Gastrocnemius medialis (tissue), 4 donors: ENCODE measurements around the gene CENPP. TPM values are rescaled to one million over a fixed set of nuclear protein-coding genes. Genes with fewer than 3 reads are reported as not detected.

Source experiments
- ATAC-seq, 2 donors: fragments of 150-250 bp; one replicate each; pipeline ENCODE4 v1.9.1; 2016
- DNase-seq, 2 donors: peaks; one replicate each; pipeline ENCODE4 v3.0.0-alpha.2; 2019
- H3K27ac ChIP-seq, 4 donors: fragments of 200-600 bp; sonication (generic); 1 replicate in 1 of 4; 2 replicates in 3 of 4; pipeline ENCODE4 v1.5.1; 2016 to 2018; ENCODE audit warnings: mild to moderate bottlenecking in 2 of 4, moderate library complexity in 1 of 4
- H3K27me3 ChIP-seq, 3 donors: fragments of 200-600 bp; sonication (generic) in 2 of 3; 1 replicate in 1 of 3; 2 replicates in 2 of 3; pipeline versions ENCODE4 v1.5.1 to v1.6.0; 2016 to 2019; ENCODE audit warnings: mild to moderate bottlenecking in 1 of 3, moderate library complexity in 1 of 3
- H3K36me3 ChIP-seq, 2 donors: fragments of 200-600 bp; sonication (generic) in 1 of 2; one replicate each; pipeline ENCODE4 v1.5.1; 2017 to 2018
- H3K4me1 ChIP-seq, 2 donors: fragments of 200-600 bp; sonication (generic) in 1 of 2; one replicate each; pipeline ENCODE4 v1.5.1; 2016 to 2017; ENCODE audit warnings: mild to moderate bottlenecking in 2 of 2
- H3K4me3 ChIP-seq, 4 donors: fragments of 200-600 bp; sonication (generic) in 3 of 4; 1 replicate in 1 of 4; 2 replicates in 3 of 4; pipeline ENCODE4 v1.5.1; 2016 to 2019; ENCODE audit warnings: mild to moderate bottlenecking in 2 of 4
- H3K9me3 ChIP-seq, 3 donors: fragments of 200-600 bp; sonication (generic) in 2 of 3; 1 replicate in 1 of 3; 2 replicates in 2 of 3; pipeline ENCODE4 v1.5.1; 2016 to 2019
- CTCF ChIP-seq, 5 experiments: fragments of 450-650 bp in 3 of 5; fragments of 200-600 bp in 2 of 5; sonication (generic) in 2 of 5; IDR thresholded peaks in 4 of 5; conservative IDR thresholded peaks in 1 of 5; 1 replicate in 4 of 5; 2 replicates in 1 of 5; pipeline ENCODE4 v1.5.1; 2016 to 2019; ENCODE audit warnings: antibody characterized with exemption in 5 of 5, mild to moderate bottlenecking in 3 of 5, moderate library complexity in 3 of 5
- POLR2A ChIP-seq, 2 donors: fragments of 450-650 bp; IDR thresholded peaks; one replicate each; pipeline ENCODE4 v1.6.1; 2017; ENCODE audit warnings: antibody characterized with exemption in 2 of 2, mild to moderate bottlenecking in 2 of 2, moderate library complexity in 2 of 2
- in situ Hi-C, 4 donors: fragments of 200-750 bp; cut with MboI; loops; one replicate each; pipeline versions ENCODE4 v1.15.0 to v1.8.0; 2017; ENCODE audit warnings: low sequenced_read_pairs in 4 of 4
- intact Hi-C: fragments of 100-400 bp; cut with DNase I; formaldehyde crosslinking; loops from one replicate; pipeline ENCODE4 v1.15.1; 2023; ENCODE audit warnings: low total_unique reads
- total RNA-seq, 4 donors: library from RNA; depleted of rRNA; stranded (reverse); fragments of >200 nt; gene quantifications; one replicate each; pipeline versions ENCODE4 v1.1.0 to v1.2.3, GENCODE V29; 2016

CENPP gene
- total RNA-seq, 4 donors from 2014 or later, result 1.8 to 11.5 (median 8.7) TPM

- H3K4me1 ChIP-seq, result peaks cover 0 to 4% of the 10 kb centered on the region in 2 donors
- intact Hi-C loops, result no loop called here
- DNase-seq (no peak), ATAC-seq (no peak)
- no peak overlapping the region for H3K4me3 ChIP-seq
- H3K36me3 ChIP-seq, result peaks cover 0 to 50% of the 10 kb centered on the region in 2 donors
- in situ Hi-C loops, result no loop called here
- H3K9me3 ChIP-seq, result no peaks in the 10 kb centered on the region
- H3K27ac ChIP-seq, result no peak overlapping the region
- TF ChIP-seq POLR2A (IDR thresholded peaks at IDR 0.05) (no peak), CTCF (IDR thresholded peaks at IDR 0.05 in 4 of 5, conservative IDR thresholded peaks at IDR 0.05 in 1 of 5) (no peak)
- no peaks in the 10 kb centered on the region for H3K27me3 ChIP-seq
Observed at GRCh38 chr9:92650296-92650695, 324.5 kb downstream of the CENPP start.

GRCh38 chr9:92650839-92651621 is 325.3 kb downstream of the CENPP start:
- Histone ChIP-seq H3K36me3 (peaks cover 0 to 49% of the 10 kb centered on the region in 2 donors), H3K4me3 (no peak overlapping the region), H3K27ac (no peak overlapping the region), H3K4me1 (peaks cover 6% of the 10 kb centered on the region in 2 donors), H3K9me3 (no peaks in the 10 kb centered on the region), H3K27me3 (no peaks in the 10 kb centered on the region)
- no peak for DNase-seq
- intact Hi-C loops (no loop called here), in situ Hi-C loops (no loop called here)
- TF ChIP-seq POLR2A (IDR thresholded peaks at IDR 0.05) (no peak), CTCF (IDR thresholded peaks at IDR 0.05 in 4 of 5, conservative IDR thresholded peaks at IDR 0.05 in 1 of 5) (no peak)
- no peak for ATAC-seq

GRCh38 chr9:92652461-92652860 is 326.7 kb downstream of the CENPP start:
- Histone ChIP-seq H3K36me3 (peaks cover 0 to 38% of the 10 kb centered on the region in 2 donors), H3K27ac (no peak overlapping the region), H3K4me1 (peaks cover 6% of the 10 kb centered on the region in 2 donors), H3K4me3 (no peak overlapping the region), H3K9me3 (no peaks in the 10 kb centered on the region), H3K27me3 (no peaks in the 10 kb centered on the region)
- in situ Hi-C loops, result no loop called here
- ATAC-seq (no peak), DNase-seq (no peak)
- intact Hi-C loops, result no loop called here
- TF ChIP-seq CTCF (IDR thresholded peaks at IDR 0.05 in 4 of 5, conservative IDR thresholded peaks at IDR 0.05 in 1 of 5) (no peak), POLR2A (IDR thresholded peaks at IDR 0.05) (no peak)

- H3K36me3 ChIP-seq, result peaks cover 0 to 19% of the 10 kb centered on the region in 2 donors
- intact Hi-C loops (no loop called here), in situ Hi-C loops (no loop called here)
- H3K4me1 ChIP-seq, result peaks cover 6% of the 10 kb centered on the region in 2 donors
- ATAC-seq (peak; percentile 89), DNase-seq (peak; percentile 12 to 66)
- no peaks in the 10 kb centered on the region for H3K9me3 ChIP-seq
- peak overlapping the region in 2 of 4 donors; percentile 52 to 73 for H3K27ac ChIP-seq
- TF ChIP-seq CTCF (IDR thresholded peaks at IDR 0.05 in 4 of 5, conservative IDR thresholded peaks at IDR 0.05 in 1 of 5) (no peak), POLR2A (IDR thresholded peaks at IDR 0.05) (no peak)
- H3K4me3 ChIP-seq, result no peak overlapping the region
- H3K27me3 ChIP-seq, result no peaks in the 10 kb centered on the region
Observed at GRCh38 chr9:92654481-92655301, 328.9 kb downstream of the CENPP start.
